NCI-H146 (cell line): ENCODE results near the gene TCTN1.
"Not testable (repeated sequence)": the region's sequence is repeated elsewhere in the genome, so short reads cannot be mapped to it uniquely, and the experiment has no call there.

Source experiments
- DNase-seq: peaks from one replicate; lab custom pipeline; 2025; lab: John Stamatoyannopoulos, UW

The TCTN1 gene

GRCh38 chr12:110638796-110639195 lies 24.9 kb downstream of the TCTN1 start:
- DNase-seq: no peak

- no peak for DNase-seq
These were observed 25.6 kb downstream of the TCTN1 start for GRCh38 chr12:110639336-110640141.

- no peak for DNase-seq
These were observed 26.5 kb downstream of the TCTN1 start for GRCh38 chr12:110640275-110641025.

GRCh38 chr12:110641521-110641920 lies 27.6 kb downstream of the TCTN1 start:
- no peak for DNase-seq

- no peak for DNase-seq
These were observed 33.7 kb downstream of the TCTN1 start for GRCh38 chr12:110647631-110648040.

GRCh38 chr12:110649341-110649847 lies 35.5 kb downstream of the TCTN1 start:
- DNase-seq: no peak

- not testable (repeated sequence) for DNase-seq
These were observed 40.3 kb downstream of the TCTN1 start for GRCh38 chr12:110654238-110654637.

- no peak for DNase-seq
These were observed 42.2 kb downstream of the TCTN1 start for GRCh38 chr12:110656071-110656655.

GRCh38 chr12:110657747-110658146 lies 43.8 kb downstream of the TCTN1 start:
- DNase-seq: no peak

GRCh38 chr12:110658242-110658641 lies 44.3 kb downstream of the TCTN1 start:
- no peak for DNase-seq

GRCh38 chr12:110658878-110659277 lies 44.9 kb downstream of the TCTN1 start:
- no peak for DNase-seq

GRCh38 chr12:110661337-110661972 lies 47.5 kb downstream of the TCTN1 start:
- DNase-seq: no peak

GRCh38 chr12:110666892-110667291 lies 53.0 kb downstream of the TCTN1 start:
- DNase-seq: no peak

GRCh38 chr12:110667671-110668070 lies 53.7 kb downstream of the TCTN1 start:
- DNase-seq: no peak

- no peak for DNase-seq
These were observed 54.7 kb downstream of the TCTN1 start for GRCh38 chr12:110668480-110669192.

GRCh38 chr12:110669193-110669502 lies 55.2 kb downstream of the TCTN1 start:
- DNase-seq: no peak

GRCh38 chr12:110670161-110670701 lies 56.3 kb downstream of the TCTN1 start:
- no peak for DNase-seq

- no peak for DNase-seq
These were observed 62.2 kb downstream of the TCTN1 start for GRCh38 chr12:110676171-110676570.

- no peak for DNase-seq
These were observed 63.4 kb downstream of the TCTN1 start for GRCh38 chr12:110677206-110677911.

- DNase-seq: no peak
These were observed 64.1 kb downstream of the TCTN1 start for GRCh38 chr12:110677982-110678381.

GRCh38 chr12:110679201-110679600 lies 65.3 kb downstream of the TCTN1 start:
- DNase-seq: no peak
